Fibroblast of pulmonary artery (primary cell): ENCODE results near the gene VPS13D.

Source experiments
- DNase-seq: peaks from one replicate; pipeline ENCODE4 v3.0.0-alpha.2; 2010; ENCODE audit warnings: low read depth
- H3K4me3 ChIP-seq: replicated peaks from 2 replicates; pipeline ENCODE4 v1.5.1; 2011; ENCODE audit warnings: low read depth, mild to moderate bottlenecking, control low read depth, low read length, moderate library complexity
- CTCF ChIP-seq: IDR thresholded peaks from 2 replicates; pipeline ENCODE4 v1.5.1; 2011; ENCODE audit warnings: mild to moderate bottlenecking, control low read depth, low read length, inconsistent platforms; ENCODE audit errors: missing control alignments

The VPS13D gene

GRCh38 chr1:12188657-12189327 is 41.0 kb upstream of the VPS13D start:
- DNase-seq = no peak
- no peak for TF ChIP-seq CTCF
- no peak overlapping the region for H3K4me3 ChIP-seq

- no peak overlapping the region for H3K4me3 ChIP-seq
- no peak for TF ChIP-seq CTCF
- DNase-seq = no peak
These were observed 40.5 kb upstream of the VPS13D start for GRCh38 chr1:12189328-12189682.

GRCh38 chr1:12191242-12192032 is 38.4 kb upstream of the VPS13D start:
- DNase-seq = no peak
- TF ChIP-seq CTCF = no peak
- H3K4me3 ChIP-seq = no peak overlapping the region

- no peak for TF ChIP-seq CTCF
- no peak overlapping the region for H3K4me3 ChIP-seq
- DNase-seq = no peak
These were observed 35.1 kb upstream of the VPS13D start for GRCh38 chr1:12194666-12195216.

GRCh38 chr1:12195416-12195815 is 34.4 kb upstream of the VPS13D start:
- TF ChIP-seq CTCF = no peak
- DNase-seq = no peak
- no peak overlapping the region for H3K4me3 ChIP-seq

GRCh38 chr1:12196641-12197482 is 33.0 kb upstream of the VPS13D start:
- H3K4me3 ChIP-seq = no peak overlapping the region
- DNase-seq = no peak
- no peak for TF ChIP-seq CTCF
